Measurements from ENCODE around the gene EFHC2. TPM values are rescaled to one million over a fixed set of nuclear protein-coding genes. Genes with fewer than 3 reads are reported as not detected.

The EFHC2 gene
- total and polyA plus RNA-seq, 2 donors (not counting 1 experiment from before 2014, with no cell fraction given) = 1.1 to 2.6 TPM

DNA sequence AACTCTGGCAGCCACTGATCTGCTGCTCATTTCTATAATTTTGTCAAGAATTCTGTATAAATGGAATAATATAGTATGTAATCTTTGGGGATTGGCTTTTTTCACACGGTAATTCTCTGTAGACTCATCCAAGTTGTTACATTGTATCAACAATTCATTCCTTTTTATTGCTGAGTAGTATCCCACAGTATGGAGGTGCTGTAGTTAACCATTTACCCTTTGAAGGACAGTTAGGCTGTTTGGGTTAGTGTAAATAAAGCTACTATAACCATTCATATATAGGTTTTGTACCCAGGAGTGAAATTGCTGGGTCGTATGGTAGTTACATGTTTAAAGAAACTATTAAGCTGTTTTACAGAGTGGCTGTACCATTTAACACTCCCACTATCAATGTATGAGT, 213.3 kb downstream of the EFHC2 start:
- Histone ChIP-seq H3K27me3 (ENCODE audit: control insufficient read depth, insufficient read depth, low read length) (no peaks in the 10 kb centered on the region), H4K20me1 (ENCODE audit: control insufficient read depth, extremely low read depth, insufficient read depth, low read length) (no peaks in the 10 kb centered on the region), H3K4me3 (replicated peaks in 1 of 4; ENCODE audit: control extremely low read depth in 1 of 4, insufficient read depth in 1 of 4, low read depth in 3 of 4, low read length in 4 of 4) (no peak overlapping the region), H3K4me1 (ENCODE audit: control insufficient read depth, extremely low read depth, insufficient read depth, low read length) (no peaks in the 10 kb centered on the region), H3K9ac (ENCODE audit: insufficient read depth, low read length) (no peak overlapping the region), H3K9me3 (ENCODE audit: control insufficient read depth, insufficient read depth, low read depth, low read length) (no peaks in the 10 kb centered on the region), H3K36me3 (ENCODE audit: control insufficient read depth, insufficient read depth, low read length) (no peaks in the 10 kb centered on the region), H3K27ac (ENCODE audit: insufficient read depth, low read length) (no peak overlapping the region), H2AFZ (ENCODE audit: low read length) (no peak overlapping the region), H3K4me2 (ENCODE audit: extremely low read depth, insufficient read depth, low read length) (no peak overlapping the region), H3K79me2 (ENCODE audit: control insufficient read depth, insufficient read depth, low read length) (no peaks in the 10 kb centered on the region)
- TF ChIP-seq EZH2 (IDR thresholded peaks at IDR 0.05; ENCODE audit: low read length, missing control alignments) (no peak), CTCF (conservative IDR thresholded peaks at IDR 0.05 in 1 of 2, IDR thresholded peaks at IDR 0.05 in 1 of 2; ENCODE audit: low read depth in 1 of 2, low read length in 2 of 2) (no peak)
- DNase-seq (ENCODE audit: low read depth in 2 of 2) = no peak

GRCh38 chrX:44113337-44113736, 230.1 kb downstream of the EFHC2 start:
- TF ChIP-seq CTCF (conservative IDR thresholded peaks at IDR 0.05 in 1 of 2, IDR thresholded peaks at IDR 0.05 in 1 of 2; ENCODE audit: low read depth in 1 of 2, low read length in 2 of 2) (no peak), EZH2 (IDR thresholded peaks at IDR 0.05; ENCODE audit: low read length, missing control alignments) (no peak)
- Histone ChIP-seq H4K20me1 (ENCODE audit: control insufficient read depth, extremely low read depth, insufficient read depth, low read length) (no peaks in the 10 kb centered on the region), H3K4me1 (ENCODE audit: control insufficient read depth, extremely low read depth, insufficient read depth, low read length) (no peaks in the 10 kb centered on the region)

GRCh38 chrX:44106864-44107263, 236.6 kb downstream of the EFHC2 start:
- H3K4me1 ChIP-seq (ENCODE audit: control insufficient read depth, extremely low read depth, insufficient read depth, low read length) = no peaks in the 10 kb centered on the region

More at GRCh38 chrX:44113337-44113736, 230.1 kb downstream of the EFHC2 start:
- Histone ChIP-seq H3K9me3 (ENCODE audit: control insufficient read depth, insufficient read depth, low read depth, low read length) (no peaks in the 10 kb centered on the region), H3K27ac (ENCODE audit: insufficient read depth, low read length) (no peak overlapping the region), H2AFZ (ENCODE audit: low read length) (no peak overlapping the region), H3K79me2 (ENCODE audit: control insufficient read depth, insufficient read depth, low read length) (no peaks in the 10 kb centered on the region), H3K27me3 (ENCODE audit: control insufficient read depth, insufficient read depth, low read length) (no peaks in the 10 kb centered on the region), H3K9ac (ENCODE audit: insufficient read depth, low read length) (no peak overlapping the region), H3K4me3 (replicated peaks in 1 of 4; ENCODE audit: control extremely low read depth in 1 of 4, insufficient read depth in 1 of 4, low read depth in 3 of 4, low read length in 4 of 4) (no peak overlapping the region), H3K36me3 (ENCODE audit: control insufficient read depth, insufficient read depth, low read length) (no peaks in the 10 kb centered on the region), H3K4me2 (ENCODE audit: extremely low read depth, insufficient read depth, low read length) (no peak overlapping the region)
- DNase-seq (ENCODE audit: low read depth in 2 of 2) = no peak

More at GRCh38 chrX:44106864-44107263, 236.6 kb downstream of the EFHC2 start:
- peaks cover 4% of the 10 kb centered on the region for H3K27me3 ChIP-seq (ENCODE audit: control insufficient read depth, insufficient read depth, low read length)
- no peaks in the 10 kb centered on the region for H3K36me3 ChIP-seq (ENCODE audit: control insufficient read depth, insufficient read depth, low read length)
- no peak overlapping the region for H3K4me2 ChIP-seq (ENCODE audit: extremely low read depth, insufficient read depth, low read length)
- no peak overlapping the region for H3K27ac ChIP-seq (ENCODE audit: insufficient read depth, low read length)
- H3K79me2 ChIP-seq (ENCODE audit: control insufficient read depth, insufficient read depth, low read length) = no peaks in the 10 kb centered on the region
- H2AFZ ChIP-seq (ENCODE audit: low read length) = no peak overlapping the region
- no peak overlapping the region for H3K4me3 ChIP-seq (replicated peaks in 1 of 4; ENCODE audit: control extremely low read depth in 1 of 4, insufficient read depth in 1 of 4, low read depth in 3 of 4, low read length in 4 of 4)
- H3K9me3 ChIP-seq (ENCODE audit: control insufficient read depth, insufficient read depth, low read depth, low read length) = no peaks in the 10 kb centered on the region
- no peaks in the 10 kb centered on the region for H4K20me1 ChIP-seq (ENCODE audit: control insufficient read depth, extremely low read depth, insufficient read depth, low read length)
- TF ChIP-seq EZH2 (IDR thresholded peaks at IDR 0.05; ENCODE audit: low read length, missing control alignments) (no peak), CTCF (conservative IDR thresholded peaks at IDR 0.05 in 1 of 2, IDR thresholded peaks at IDR 0.05 in 1 of 2; ENCODE audit: low read depth in 1 of 2, low read length in 2 of 2) (no peak)
- no peak for DNase-seq (ENCODE audit: low read depth in 2 of 2)
- no peak overlapping the region for H3K9ac ChIP-seq (ENCODE audit: insufficient read depth, low read length)
